Ramos (cell line): ENCODE data around the gene RDH12.

Experiments
- in situ Hi-C: fragments of 300-500 bp; cut with MboI; formaldehyde crosslinking; loops from one replicate; pipeline ENCODE4 v1.14.3; 2022; ENCODE audit warnings: low sequenced_read_pairs; ENCODE audit not compliant: unreplicated experiment

RDH12 gene

DNA sequence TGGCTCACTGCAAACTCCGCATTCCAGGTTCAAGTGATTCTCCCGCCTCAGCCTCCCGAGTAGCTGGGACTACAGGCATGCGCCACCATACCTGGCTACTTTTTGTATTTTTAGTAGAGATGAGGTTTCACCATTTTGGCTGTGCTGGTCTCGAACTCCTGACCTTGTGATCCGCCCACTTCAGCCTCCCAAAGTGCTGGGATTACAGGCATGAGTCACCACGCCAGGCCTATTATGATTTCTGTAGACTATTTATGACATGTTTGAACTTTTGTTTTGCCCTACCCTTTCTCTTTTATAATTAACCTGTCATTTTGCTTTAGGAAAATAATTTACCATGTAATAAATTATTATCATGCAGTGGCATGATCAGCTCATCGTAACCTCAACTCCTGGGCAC lies at the start of gene RDH12:
Gene RDH12 (plus strand): TSS at position 395 of the 400 bp plus-strand sequence. CDS start 20,757 bp downstream, outside the sequence.
- in situ Hi-C loops = loop anchor here (10.0 kb wide), 2 partner anchors 117 to 277 kb away; no protein-coding TSS in a partner anchor

GRCh38 chr14:67652189-67652588 lies 49.5 kb upstream of the RDH12 start:
- in situ Hi-C loops = no loop called here

- in situ Hi-C loops = no loop called here
Measured at GRCh38 chr14:67653651-67654280, 47.9 kb upstream of the RDH12 start.

DNA sequence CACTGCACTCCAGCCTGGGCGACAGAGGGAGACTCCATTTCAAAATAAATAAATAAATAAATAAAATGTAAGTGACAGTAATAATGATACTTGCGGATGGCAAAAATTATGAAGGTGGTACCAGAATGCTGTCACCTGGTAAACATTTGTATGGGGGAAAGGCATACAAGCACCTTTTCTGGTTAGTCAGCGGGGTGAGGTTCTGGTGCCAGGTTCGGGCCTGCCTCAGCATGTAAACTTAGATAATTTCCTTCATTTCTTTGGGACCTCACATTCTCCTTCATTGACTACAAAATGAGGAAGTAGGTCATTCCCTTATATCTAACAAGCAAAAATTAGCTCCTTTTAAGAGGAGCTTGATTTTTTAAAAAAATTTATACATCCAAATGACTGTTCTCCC lies 38.1 kb upstream of the RDH12 start:
- in situ Hi-C loops = no loop called here

GRCh38 chr14:67665868-67666267 lies 35.8 kb upstream of the RDH12 start:
- in situ Hi-C loops = loop anchor here (5.0 kb wide), 1 partner anchor 84 kb away; no protein-coding TSS in a partner anchor

GRCh38 chr14:67666750-67667449 lies 34.8 kb upstream of the RDH12 start:
- in situ Hi-C loops = loop anchor here (5.0 kb wide), 1 partner anchor 85 kb away; no protein-coding TSS in a partner anchor

- in situ Hi-C loops = loop anchor here (5.0 kb wide), 1 partner anchor 86 kb away; no protein-coding TSS in a partner anchor
Measured at GRCh38 chr14:67668559-67668958, 33.1 kb upstream of the RDH12 start.

- in situ Hi-C loops = no loop called here
Measured at GRCh38 chr14:67673451-67673850, 28.2 kb upstream of the RDH12 start.

GRCh38 chr14:67674139-67674479 lies 27.6 kb upstream of the RDH12 start:
- in situ Hi-C loops = no loop called here

DNA sequence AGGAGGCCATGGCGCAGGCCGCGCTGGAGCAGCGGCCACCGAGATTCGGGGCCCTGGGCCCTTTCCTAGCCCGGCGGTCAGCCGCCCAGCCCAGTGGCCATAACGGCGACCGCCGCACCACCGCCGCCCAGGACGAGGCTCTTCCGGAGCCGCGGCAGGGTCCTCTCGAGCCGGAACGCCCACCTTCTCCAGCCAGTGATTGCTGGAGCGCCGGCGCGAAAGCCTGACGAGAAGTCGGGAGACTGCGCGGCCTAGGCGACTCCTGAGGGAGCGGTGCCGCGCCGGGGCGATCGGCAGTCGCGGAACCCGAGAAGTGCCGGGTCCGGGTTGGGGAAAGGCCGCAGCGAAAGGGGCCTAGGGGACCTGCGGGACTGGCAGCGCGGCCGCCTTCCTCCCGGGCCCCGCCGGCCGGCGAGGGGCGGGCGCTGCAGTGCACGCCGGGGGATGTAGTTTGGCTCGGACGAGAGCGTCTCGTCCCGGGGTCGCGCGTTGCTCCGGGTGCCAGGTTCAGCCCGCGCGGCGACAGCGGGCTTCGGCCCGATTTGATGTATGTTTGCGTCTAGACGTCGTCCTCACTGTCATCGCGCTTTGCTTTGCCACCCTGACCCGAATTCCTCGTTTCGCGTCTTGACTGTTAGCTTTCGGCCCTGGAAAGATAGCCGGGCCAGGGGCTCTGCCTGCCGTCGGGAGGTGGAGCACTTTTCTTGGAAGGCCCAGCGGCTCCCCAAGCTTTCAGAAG lies 27.0 kb upstream of the RDH12 start, which contains the start of gene VTI1B:
Gene VTI1B (minus strand): TSS at position 153 of the 739 bp plus-strand sequence. CDS start 143 bp downstream, at position 10.
- in situ Hi-C loops = no loop called here

- in situ Hi-C loops = no loop called here
Measured at GRCh38 chr14:67675219-67675582, 26.5 kb upstream of the RDH12 start.

DNA sequence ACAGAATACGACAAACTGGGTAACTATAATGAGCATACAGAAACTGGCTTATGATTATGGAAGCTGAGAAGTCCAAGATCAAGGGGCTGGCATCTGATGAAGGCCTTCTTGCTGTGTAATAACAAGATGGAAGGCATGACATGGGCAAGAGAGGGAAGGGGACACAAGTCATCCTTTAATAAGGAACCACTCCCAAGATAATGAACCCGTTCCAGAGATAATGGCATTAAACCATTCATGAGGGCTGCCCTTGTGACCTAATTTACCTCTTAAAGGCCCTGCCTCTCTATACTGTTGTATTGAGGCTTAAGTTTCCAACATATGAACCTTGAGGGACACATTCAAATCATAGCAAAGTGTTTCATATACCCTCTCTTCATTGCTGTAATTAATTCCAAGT lies 22.7 kb upstream of the RDH12 start:
- in situ Hi-C loops = no loop called here

- in situ Hi-C loops = no loop called here
Measured at GRCh38 chr14:67680121-67680602, 21.5 kb upstream of the RDH12 start.

GRCh38 chr14:67680941-67681340 lies 20.7 kb upstream of the RDH12 start:
- in situ Hi-C loops = no loop called here

DNA sequence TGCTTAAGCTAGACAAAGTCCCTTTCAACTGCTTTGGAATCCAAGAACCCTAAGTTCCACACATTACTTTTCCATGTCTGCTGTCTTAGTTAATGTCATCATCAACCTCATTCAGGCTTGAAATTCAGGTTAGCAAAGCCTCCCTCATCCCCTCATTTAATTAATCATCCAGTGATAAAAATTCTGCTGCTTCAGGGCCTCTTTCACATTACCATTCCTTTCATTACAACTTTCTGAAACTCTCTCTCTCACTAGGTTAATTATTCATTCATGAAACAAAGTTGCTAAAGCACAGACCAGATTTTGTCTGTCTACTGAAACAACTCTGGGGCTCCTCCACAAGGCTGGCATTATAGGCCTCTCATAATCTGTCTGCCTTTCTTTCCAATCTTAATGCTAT lies 17.8 kb upstream of the RDH12 start:
- in situ Hi-C loops = no loop called here

DNA sequence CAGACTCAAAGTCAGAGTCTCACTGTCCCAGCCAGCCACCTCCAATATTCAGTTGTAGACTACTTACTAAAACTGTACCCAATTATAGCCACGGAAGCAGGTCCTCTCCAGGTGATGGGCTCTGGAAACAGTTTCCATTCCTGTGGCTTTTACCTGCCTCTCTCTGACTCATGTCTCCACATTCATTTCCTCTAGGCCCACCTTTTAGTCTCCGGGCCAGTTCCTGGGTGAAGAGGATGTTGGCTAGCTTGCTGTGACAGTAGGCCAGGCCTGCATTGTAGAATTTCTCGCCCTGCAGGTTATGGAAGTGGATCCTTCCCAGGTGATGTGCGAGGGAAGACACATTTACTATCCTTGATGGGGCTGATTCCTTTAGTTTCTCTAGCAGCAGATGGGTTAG lies 11.7 kb upstream of the RDH12 start:
- in situ Hi-C loops = no loop called here

- in situ Hi-C loops = no loop called here
Measured at GRCh38 chr14:67694791-67695393, 6.8 kb upstream of the RDH12 start.

- in situ Hi-C loops = no loop called here
Measured at GRCh38 chr14:67695394-67695949, 6.2 kb upstream of the RDH12 start, which contains the start of gene RDH11. Gene RDH11 (minus strand): TSS chr14:67695764. CDS start chr14:67695703, 61 bp downstream.

GRCh38 chr14:67697006-67697405 lies 4.7 kb upstream of the RDH12 start:
- in situ Hi-C loops = no loop called here

DNA sequence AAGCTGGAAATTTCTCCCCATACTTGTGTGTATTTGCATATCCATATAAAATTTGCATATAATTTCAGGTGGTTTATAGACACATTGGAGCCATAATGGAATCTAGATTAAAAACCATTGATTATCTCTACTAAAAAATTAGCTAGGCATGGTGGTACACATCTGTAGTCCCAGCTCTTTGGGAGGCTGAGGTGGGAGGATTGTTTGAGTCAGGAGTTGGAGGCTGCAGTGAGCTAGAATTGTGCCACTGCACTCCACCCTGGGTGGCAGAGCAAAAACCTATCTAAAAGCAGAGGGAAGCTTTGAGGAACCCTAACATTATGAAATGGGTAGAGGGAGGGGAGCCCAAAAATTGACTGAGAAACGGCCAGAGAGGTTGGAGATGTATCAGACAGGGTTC lies 3.5 kb upstream of the RDH12 start:
- in situ Hi-C loops = no loop called here
